Smooth muscle cell (in vitro differentiated cells): ENCODE results near the gene UNC5A. TPM values are rescaled to one million over a fixed set of nuclear protein-coding genes. Genes with fewer than 3 reads are reported as not detected.

Experiments
- DNase-seq: peaks from one replicate; lab custom pipeline; 2025; ENCODE audit not compliant: unreplicated experiment; lab: John Stamatoyannopoulos, UW
- H2AFZ ChIP-seq: fragments of 200-600 bp; sonication (generic); 2 replicates; pipeline ENCODE4 v1.6.0; 2016; ENCODE audit warnings: antibody characterized with exemption, low read depth, mild to moderate bottlenecking
- H3F3A ChIP-seq: fragments of 200-600 bp; sonication (generic); 2 replicates; pipeline ENCODE4 v1.6.0; 2017; ENCODE audit warnings: antibody characterized with exemption, low read depth
- H3K27ac ChIP-seq: fragments of 200-600 bp; sonication (generic); 2 replicates; pipeline ENCODE4 v1.5.1; 2016; ENCODE audit warnings: low read depth, mild to moderate bottlenecking
- H3K27me3 ChIP-seq: fragments of 200-600 bp; sonication (generic); 2 replicates; pipeline ENCODE4 v1.6.1; 2016; ENCODE audit warnings: low read depth, mild to moderate bottlenecking
- H3K36me3 ChIP-seq: fragments of 200-600 bp; sonication (generic); 2 replicates; pipeline ENCODE4 v1.5.1; 2016; ENCODE audit warnings: low read depth
- H3K4me1 ChIP-seq: fragments of 200-600 bp; sonication (generic); 2 replicates; pipeline ENCODE4 v1.5.1; 2016; ENCODE audit warnings: low read depth
- H3K4me2 ChIP-seq: fragments of 200-600 bp; sonication (generic); 2 replicates; pipeline ENCODE4 v1.6.0; 2016; ENCODE audit warnings: mild to moderate bottlenecking
- H3K4me3 ChIP-seq: fragments of 200-600 bp; sonication (generic); 2 replicates; pipeline ENCODE4 v1.5.1; 2016; ENCODE audit warnings: mild to moderate bottlenecking
- H3K79me2 ChIP-seq: fragments of 200-600 bp; sonication (generic); 2 replicates; pipeline ENCODE4 v1.6.0; 2016; ENCODE audit warnings: low read depth, mild to moderate bottlenecking
- H3K9ac ChIP-seq: fragments of 200-600 bp; sonication (generic); 2 replicates; pipeline ENCODE4 v1.6.0; 2016; ENCODE audit warnings: low read depth
- H3K9me3 ChIP-seq: fragments of 200-600 bp; sonication (generic); replicated peaks from 2 replicates; pipeline ENCODE4 v1.5.1; 2016; ENCODE audit warnings: low read depth
- H4K20me1 ChIP-seq: fragments of 200-600 bp; sonication (generic); 2 replicates; pipeline ENCODE4 v1.6.0; 2016; ENCODE audit warnings: low read depth
- CTCF ChIP-seq: fragments of 200-600 bp; sonication (generic); IDR thresholded peaks from 2 replicates; pipeline ENCODE4 v1.5.1; 2017; ENCODE audit warnings: borderline replicate concordance, mild to moderate bottlenecking, antibody characterized with exemption; ENCODE audit not compliant: insufficient read depth, poor library complexity, severe bottlenecking
- WGBS: methylation state at CpG from one replicate; pipeline ENCODE4 v1.1.7; 2016; ENCODE audit warnings: low lambda C conversion rate; 5-methylcytosine and 5-hydroxymethylcytosine counted together
- polyA plus RNA-seq: library from polyadenylated mRNA; unstranded; fragments of >200 nt; fragmentation: Nextera tagmentation; extraction: Ambion mirVana; gene quantifications from 2 replicates; pipeline ENCODE4 v1.2.1, GENCODE V29; 2016
- total RNA-seq: library from RNA; depleted of rRNA; stranded (reverse); fragments of >200 nt; gene quantifications from 2 replicates; pipeline ENCODE4 v1.2.3, GENCODE V29; 2014

Gene UNC5A
- total and polyA plus RNA-seq, 2 experiments from 2014 or later: not detected

- H3K9ac ChIP-seq: no peak overlapping the region
- TF ChIP-seq CTCF: no peak
- no peak overlapping the region for H2AFZ ChIP-seq
- H3F3A ChIP-seq: no peaks in the 10 kb centered on the region
- no peaks in the 10 kb centered on the region for H3K27me3 ChIP-seq
- H3K4me2 ChIP-seq: no peak overlapping the region
- H3K9me3 ChIP-seq: no peaks in the 10 kb centered on the region
- no peaks in the 10 kb centered on the region for H3K36me3 ChIP-seq
- H3K79me2 ChIP-seq: no peaks in the 10 kb centered on the region
- H4K20me1 ChIP-seq: no peaks in the 10 kb centered on the region
- H3K4me3 ChIP-seq: no peak overlapping the region
- 93% methylated on average over 7 of the region's 13 CpGs for WGBS
- DNase-seq: no peak
- no peak overlapping the region for H3K27ac ChIP-seq
- no peaks in the 10 kb centered on the region for H3K4me1 ChIP-seq
Measured at GRCh38 chr5:176848651-176849050, 38.3 kb downstream of the UNC5A start.

GRCh38 chr5:176849611-176850227 lies 39.4 kb downstream of the UNC5A start:
- Histone ChIP-seq H3K36me3 (no peaks in the 10 kb centered on the region), H3K4me1 (no peaks in the 10 kb centered on the region), H3K79me2 (no peaks in the 10 kb centered on the region), H3K27ac (no peak overlapping the region), H3K4me3 (no peak overlapping the region), H4K20me1 (no peaks in the 10 kb centered on the region), H2AFZ (no peak overlapping the region), H3F3A (no peaks in the 10 kb centered on the region), H3K9me3 (no peaks in the 10 kb centered on the region), H3K9ac (no peak overlapping the region), H3K27me3 (peaks cover 6% of the 10 kb centered on the region), H3K4me2 (no peak overlapping the region)
- WGBS: 77% methylated on average over 7 of the region's 7 CpGs
- no peak for DNase-seq
- no peak for TF ChIP-seq CTCF

- Histone ChIP-seq H4K20me1 (no peaks in the 10 kb centered on the region), H3K27ac (no peak overlapping the region), H3K9me3 (no peaks in the 10 kb centered on the region), H3K4me2 (no peak overlapping the region), H3K4me1 (no peaks in the 10 kb centered on the region), H3K27me3 (peaks cover 13% of the 10 kb centered on the region), H3K79me2 (no peaks in the 10 kb centered on the region), H3K36me3 (no peaks in the 10 kb centered on the region), H3K9ac (no peak overlapping the region), H2AFZ (no peak overlapping the region), H3F3A (no peaks in the 10 kb centered on the region), H3K4me3 (no peak overlapping the region)
- TF ChIP-seq CTCF: no peak
- no peak for DNase-seq
- WGBS: 92% methylated on average over 16 of the region's 21 CpGs
Measured at GRCh38 chr5:176850371-176851245, 40.2 kb downstream of the UNC5A start.

- Histone ChIP-seq H3K9ac (no peak overlapping the region), H3K27me3 (peaks cover 13% of the 10 kb centered on the region), H3K9me3 (no peaks in the 10 kb centered on the region), H4K20me1 (no peaks in the 10 kb centered on the region), H2AFZ (no peak overlapping the region), H3K27ac (no peak overlapping the region), H3K36me3 (no peaks in the 10 kb centered on the region), H3K4me1 (no peaks in the 10 kb centered on the region), H3K4me3 (no peak overlapping the region), H3K79me2 (no peaks in the 10 kb centered on the region), H3K4me2 (no peak overlapping the region), H3F3A (no peaks in the 10 kb centered on the region)
- no peak for DNase-seq
- TF ChIP-seq CTCF: no peak
- WGBS: 88% methylated on average over 12 of the region's 12 CpGs
Measured at GRCh38 chr5:176851380-176851779, 41.0 kb downstream of the UNC5A start.
